ENCODE measurements around the gene ELP2.

The ELP2 gene

DNA sequence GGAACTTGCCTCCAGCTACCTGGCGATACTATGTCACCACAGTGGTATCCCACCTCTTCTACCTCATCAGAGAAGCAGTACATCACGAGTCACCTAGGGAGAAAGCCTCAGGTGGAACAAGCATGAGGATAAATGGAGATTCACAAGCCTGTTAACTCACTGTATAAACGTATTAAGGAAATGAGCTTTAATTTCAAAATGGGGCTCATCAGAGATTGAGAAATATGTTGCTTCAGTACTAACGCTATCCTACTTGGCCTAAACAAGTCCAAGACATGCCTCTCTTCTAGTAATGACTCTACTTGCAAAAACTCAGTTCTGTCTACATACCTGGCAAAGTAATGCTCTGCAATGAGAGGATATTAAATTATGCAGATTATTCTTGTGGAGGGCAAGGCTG lies 4.9 kb upstream of the ELP2 start:
- DNase-seq, result no peak

DNA sequence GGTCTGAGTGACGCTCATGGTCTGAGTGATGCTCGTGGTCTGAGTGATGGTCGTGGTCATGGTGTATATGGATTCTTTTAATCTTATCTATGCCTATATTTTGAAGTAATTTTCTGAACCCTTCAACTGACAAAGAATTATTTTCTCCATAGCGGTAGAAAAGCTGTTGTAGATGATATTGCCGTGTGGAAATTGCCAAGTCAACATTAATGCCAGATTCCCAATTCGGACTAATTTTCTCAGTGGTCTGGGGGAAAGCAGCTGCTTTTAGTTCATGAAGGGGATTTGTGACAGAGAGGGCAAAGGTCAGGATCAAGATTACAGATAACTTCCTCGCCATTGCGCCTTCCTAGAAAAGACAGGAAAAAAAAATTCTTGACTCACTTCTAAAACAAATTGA lies 3.0 kb upstream of the ELP2 start:
- no peak for DNase-seq

DNA sequence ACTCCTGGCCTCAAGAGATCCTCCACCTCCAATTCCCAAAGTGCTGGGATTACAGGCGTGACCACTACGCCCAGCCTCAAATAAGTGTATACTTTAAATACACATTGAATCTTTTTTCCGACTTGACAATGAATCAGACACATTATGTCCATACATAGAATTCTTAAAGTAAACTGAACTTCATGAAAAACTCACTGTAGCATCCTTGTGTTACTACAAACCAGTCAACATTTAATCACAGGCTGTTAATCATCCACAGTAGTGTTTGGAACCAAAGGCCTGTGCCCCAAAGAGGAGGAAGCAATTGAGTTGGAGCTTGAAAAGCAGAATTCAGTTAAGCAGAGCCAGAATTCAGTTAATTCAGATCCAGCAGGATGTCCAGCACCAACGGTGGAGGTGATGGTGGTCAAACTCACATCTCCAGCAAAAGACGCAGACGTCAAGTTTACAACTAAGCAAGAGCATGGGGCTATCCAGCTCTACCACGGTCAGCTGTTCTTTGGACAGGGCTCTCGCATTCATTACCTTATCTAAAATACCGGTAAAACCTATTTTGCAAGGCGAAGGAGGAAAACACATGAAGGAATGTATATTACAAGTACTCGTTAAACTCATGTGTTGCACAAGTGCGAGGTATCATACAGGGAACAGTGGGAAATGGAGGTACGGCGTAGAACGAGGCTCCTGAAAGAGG lies 1.7 kb upstream of the ELP2 start:
- DNase-seq, result no peak

DNA sequence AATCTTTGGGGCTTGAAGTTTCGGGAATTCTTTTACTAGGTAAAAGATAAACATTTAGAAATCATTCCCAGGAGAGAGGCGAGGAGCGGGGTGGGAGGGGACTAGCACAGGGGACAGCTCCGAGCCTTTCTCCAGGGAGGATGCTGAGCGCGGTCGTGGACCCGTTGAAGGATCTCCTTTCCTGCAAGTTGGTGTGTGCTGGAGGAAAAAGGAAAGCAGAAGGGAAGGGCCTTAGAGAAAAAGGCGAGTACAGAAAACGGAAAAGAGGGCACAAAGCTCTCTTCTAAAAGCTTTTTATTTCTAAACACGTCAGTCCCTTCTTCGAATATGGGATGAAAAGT lies 1.2 kb upstream of the ELP2 start:
- DNase-seq, result no peak

DNA sequence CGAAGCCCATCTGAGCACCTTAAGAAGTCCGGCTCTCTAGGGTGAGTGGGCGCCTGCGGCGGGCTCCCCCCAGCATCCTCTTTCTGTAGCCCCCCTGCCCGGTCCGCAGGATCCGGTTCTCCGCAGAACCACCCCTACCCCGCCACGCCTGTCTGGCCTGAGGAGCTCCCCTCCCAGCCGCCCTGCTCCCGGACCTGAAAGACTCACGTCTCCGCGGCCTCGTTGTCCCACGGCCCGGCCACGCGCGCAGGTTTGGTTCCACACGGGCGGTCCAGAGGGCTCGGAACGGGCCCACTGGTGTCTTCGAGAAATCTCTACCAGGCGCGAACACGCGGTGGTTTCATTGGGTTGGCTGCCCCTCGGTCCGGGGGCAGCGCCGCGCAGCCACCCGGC lies 796 bp upstream of the ELP2 start:
- no peak for DNase-seq

DNA sequence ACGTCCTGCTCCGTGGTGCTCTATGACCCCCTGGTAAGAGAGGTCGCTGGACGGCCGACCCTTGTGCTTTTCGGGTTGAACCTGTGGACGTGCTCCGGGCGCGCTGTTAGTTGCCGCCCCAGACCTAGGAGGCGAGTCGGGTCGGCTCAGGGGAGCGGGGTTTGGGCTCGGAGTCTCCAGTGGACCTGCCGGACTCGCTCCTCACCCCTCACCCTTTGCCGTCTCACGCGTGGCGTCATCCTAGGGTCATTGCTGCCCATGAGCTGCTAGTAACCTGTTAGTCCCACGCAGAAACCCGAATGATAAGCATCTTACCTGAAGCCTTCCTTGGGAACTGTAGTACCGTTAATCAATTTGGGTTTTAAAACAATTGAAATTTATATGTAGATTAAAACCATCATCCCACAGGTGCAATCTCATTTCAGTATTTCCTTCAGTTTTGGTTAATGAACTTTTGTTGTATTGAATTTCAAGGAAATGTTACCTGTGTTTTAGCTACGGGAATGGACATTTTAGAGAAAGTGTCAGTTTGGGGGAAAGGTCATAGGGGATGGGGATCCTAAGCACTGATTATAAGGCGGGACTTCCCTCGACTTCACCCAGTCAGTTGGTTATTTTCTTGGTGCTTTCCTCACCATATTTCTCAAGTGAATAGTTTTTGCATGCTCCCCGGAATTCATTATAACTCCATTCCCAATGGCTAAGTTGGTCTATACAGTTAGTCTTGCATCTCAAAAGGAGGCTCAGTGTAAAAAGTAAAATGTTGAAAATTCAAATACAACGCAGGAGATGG lies 536 bp downstream of the ELP2 start:
- peak; percentile 13 for DNase-seq

DNA sequence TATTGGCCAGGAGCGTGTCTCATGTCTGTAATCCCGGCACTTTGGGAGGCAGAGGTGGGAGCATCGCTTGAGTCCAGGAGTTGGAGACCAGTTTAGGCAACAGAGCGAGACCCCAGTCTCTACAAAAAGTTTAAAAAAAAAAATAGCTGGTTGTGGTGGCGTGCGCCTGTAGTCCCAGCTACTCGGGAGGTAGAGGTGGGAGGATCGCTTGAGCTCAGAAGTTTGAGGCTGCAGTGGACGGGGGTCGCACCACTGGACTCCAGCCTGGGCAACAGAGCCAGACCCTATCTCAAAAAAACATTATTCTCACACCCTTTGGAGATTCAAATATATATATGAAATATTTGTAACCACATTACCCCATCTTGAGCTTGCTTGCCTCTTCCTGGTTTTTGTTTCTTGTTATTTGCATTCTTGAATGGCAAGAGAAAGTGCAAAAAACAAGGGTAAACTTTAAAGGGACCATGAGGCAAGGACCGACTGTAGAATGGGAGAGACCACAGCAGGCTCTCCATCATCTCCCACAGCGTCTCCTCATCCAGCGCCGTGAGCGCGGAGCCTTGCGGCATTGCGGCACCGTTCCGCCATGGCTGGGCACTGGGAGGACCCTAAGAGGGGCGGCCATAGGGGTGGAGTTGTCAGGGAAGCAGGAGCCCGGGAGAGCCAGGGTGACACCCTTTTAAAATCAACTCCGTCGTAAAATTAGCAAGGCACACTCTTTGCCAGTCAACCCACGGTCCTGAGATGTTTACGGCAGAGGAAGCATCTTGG lies 1.4 kb downstream of the ELP2 start:
- DNase-seq, result no peak

DNA sequence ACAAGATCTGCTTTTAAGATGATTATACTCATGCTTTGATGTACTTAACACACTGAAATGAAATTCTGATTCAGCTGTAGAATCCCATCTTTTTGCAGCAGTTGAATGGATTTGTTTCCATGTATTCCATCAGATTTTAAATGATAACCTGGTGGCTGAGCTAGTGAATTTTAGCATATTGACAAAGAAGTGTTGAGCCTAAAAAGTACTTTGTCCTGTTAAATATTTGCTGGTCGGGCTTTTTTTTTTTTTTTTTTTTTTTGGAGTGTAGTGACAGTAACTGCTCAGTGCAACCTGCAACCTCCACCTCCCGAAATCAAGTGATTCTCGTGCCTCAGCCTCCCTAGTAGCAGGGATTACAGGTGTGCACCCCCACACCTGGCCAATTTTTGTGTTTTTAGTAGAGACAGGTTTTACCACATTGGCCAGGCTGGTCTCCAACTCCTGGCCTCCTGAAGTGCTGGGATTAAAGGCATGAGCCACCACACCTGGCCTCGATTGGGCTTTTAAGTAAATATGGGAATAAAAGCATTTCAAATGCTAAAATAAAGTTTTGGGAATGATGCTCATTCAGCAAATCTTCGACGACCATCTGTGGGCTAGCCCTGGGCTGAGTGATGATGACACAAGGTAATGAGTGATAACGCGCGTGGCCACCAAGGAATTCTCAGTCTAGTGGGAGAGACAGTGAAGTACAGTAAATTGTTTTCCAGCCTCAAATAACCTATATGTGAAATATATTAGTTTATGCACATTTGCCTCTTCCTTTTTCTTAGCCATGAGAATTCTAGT lies 2.2 kb downstream of the ELP2 start:
- no peak for DNase-seq

DNA sequence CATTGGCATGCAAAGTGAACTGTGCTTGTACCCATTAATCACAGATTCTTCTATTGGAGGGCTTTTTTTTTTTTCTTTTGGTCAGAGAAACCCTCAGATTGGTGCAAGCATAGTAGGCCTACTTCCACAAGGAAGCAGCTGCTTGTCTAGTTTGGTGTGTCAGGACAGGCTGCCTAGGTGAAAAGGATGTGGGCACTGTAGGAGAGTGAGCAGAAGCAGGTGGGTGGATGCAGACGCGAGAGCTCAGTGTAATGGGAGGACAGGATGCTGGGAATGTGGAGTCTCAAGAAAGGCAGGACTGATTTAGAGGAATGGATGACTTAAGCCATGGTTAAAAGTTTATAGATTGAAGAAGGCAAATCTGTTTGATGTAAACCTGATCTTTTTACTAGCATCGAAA lies 3.1 kb downstream of the ELP2 start:
- no peak for DNase-seq

DNA sequence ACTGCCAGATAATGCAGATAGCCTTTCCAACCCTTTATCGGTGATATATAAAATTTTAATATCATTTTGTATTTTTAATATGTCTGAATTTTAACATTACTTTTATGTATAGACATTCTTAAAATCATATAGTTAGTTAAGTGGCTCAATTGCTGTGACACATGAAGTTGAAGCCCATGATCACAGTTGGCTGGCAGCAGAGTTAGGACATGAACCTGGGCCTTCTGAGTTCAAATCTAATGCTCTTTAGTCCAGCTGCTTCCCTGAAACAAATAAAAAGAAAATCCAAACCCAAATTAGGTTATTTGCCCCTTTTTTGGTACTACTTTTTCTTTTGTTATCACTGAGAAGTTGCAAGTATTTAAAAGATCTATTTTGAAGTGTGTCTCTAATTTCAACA lies 5.6 kb downstream of the ELP2 start:
- no peak for DNase-seq

DNA sequence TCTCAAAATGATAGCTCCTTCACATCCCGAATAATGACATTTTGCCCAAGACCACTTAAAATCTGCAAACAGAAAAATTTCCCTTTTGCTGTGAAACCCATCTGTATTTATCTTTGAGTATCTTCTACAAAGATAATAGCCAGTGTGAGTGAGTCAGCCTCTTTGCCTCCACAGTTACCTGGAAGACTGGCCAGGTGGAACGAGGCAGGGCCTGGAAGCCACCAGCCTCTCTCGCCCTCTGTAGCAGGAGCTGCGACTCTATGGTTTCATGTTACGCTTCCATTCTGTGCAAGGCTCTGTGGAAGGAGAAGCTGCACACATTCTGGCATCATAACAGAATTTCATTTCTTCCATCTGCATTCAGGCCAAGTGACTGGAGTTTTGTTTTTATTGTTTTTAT lies 9.5 kb downstream of the ELP2 start:
- no peak for DNase-seq

DNA sequence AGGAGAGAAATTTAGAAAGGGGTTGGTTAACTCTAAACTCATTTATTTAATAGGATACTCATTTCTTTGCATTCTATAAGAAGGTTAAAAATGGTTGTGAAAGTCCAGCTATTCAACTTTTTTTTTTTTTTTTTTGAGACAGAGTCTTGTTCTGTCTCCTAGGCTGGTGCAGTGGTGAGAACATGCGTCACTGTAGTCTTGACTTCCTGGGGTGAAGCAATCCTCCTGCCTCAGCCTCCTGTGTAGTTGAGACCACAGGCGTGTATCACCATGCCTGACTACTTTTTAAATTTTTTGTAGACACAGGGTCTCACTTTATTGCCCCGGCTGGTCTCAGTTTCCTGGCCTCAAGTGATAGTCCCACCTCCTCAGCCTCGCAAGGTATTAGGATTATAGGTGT lies 11.9 kb downstream of the ELP2 start:
- peak; percentile 8 for DNase-seq

DNA sequence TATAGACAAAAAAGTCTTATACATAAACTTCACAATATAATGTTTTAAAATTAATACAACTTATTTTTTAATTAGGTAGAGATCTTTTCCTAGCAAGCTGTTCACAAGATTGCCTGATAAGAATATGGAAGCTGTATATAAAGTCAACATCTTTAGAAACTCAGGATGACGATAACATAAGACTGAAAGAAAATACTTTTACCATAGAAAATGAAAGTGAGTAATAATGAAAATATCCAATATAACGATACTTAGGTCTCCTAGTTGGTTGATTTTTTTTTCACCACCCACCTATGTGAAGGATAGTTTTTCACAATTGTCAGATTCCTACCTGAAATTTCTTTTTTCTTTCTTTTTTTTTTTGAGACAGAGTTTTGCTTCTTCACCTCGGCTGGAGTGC lies 13.1 kb downstream of the ELP2 start:
- no peak for DNase-seq

DNA sequence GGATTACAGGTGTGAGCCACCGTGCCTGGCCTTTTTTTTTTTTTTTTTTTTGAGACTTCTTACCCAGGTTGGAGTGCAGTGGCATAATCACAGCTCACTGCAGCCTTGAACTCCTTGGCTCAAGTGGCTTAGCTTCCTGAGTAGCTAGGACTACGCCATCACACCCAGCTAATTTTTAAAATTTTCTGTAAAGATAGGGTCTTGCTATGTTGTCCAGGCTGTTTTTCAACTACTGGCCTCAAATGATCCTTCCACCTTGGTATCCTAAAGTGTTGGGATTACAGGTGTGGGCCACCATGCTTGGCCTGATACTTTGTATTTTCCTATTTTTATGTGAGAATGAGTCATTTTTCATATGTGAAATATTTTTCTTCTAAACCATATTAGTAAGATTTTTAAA lies 13.7 kb downstream of the ELP2 start:
- no peak for DNase-seq

DNA sequence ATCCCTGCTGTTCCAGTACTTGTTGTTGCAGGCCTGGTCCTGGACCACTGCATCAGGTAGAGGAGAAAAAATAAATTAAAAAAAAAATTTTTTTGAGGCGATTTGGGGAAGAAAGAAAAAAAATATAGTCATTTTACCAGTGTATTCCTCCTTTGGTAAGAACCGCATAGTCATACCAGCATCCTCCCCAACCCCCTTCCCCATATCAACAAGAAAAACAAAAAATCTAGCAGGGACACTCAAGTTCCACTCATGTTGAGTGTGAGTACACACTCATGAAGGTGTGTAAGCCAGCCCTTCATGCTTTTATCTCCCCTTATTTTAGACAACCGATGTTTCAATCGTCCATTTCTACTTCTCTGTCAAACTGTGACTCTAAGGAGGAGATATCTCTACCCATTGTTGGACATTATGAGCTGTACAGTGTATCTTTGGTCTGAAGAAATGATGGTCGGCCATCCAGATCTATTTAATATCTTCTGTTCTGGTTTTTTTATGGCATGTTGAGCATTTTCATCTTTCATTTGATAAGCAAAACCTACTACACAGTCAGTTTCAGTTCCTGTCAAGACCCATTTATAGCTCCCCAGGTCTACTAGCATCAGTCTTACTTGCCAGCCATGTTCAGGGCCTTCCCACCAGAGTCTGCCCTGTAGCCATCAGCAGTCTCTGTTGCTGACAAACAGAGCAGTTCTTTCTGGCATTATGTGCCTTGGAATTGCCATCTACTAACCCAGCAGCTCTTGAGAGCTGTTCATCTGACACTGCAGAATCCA lies 20.0 kb downstream of the ELP2 start:
- no peak for DNase-seq

DNA sequence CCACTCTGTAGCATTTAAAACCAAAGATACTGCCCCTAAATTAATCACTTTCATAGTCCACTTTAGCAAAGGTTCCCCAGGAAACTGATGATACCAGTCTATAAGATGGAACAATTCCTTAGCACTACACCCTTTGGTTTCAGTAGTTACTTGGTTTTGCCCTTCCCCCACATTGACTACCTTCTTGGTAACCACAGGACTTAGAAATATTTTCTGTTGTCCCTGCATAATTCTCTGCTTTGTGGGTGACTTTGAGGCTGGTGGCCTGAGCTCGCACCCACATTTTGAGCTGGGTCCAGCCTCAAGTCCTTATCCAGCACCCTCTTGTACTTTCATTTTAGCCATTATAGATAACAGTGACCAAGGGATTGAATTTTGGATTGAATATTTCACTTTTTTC lies 23.1 kb downstream of the ELP2 start:
- DNase-seq, result no peak

DNA sequence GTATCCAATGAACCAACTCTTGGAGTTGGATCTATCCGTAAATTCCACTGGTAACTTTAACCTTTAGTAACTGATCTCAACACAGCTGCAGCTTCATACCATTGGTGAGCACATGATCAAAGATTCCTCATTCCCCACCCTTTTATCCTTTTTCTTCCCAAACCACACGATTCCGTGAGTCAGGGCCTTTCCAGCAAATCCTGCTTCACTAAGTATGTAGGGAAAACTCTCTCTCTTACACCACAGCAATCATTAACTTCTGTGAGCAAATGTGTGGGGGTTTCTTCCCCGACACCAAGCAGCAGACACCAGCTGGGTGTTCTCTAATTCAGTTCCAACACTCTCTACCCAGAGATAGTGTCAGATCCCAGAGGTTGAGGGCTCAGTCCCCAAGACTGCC lies 23.5 kb downstream of the ELP2 start:
- no peak for DNase-seq

DNA sequence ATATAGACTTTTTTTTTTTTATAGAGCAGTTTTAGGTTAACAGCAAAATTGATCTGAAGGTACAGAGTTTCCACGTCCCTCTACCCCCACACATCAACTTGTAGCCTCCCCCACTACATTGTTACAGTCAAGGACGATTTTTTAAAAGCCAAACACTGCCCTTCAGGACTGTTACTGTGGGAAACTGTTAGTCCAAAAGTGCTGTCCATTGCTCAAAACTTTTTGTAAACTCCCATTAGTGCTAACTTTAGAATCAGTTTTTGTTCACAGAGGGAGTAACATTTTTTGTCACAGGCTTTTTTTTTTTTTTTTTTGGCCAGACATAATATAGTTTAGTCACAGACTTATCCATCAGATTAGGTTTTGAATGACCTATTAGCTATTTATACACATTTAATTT lies 24.1 kb downstream of the ELP2 start:
- no peak for DNase-seq

DNA sequence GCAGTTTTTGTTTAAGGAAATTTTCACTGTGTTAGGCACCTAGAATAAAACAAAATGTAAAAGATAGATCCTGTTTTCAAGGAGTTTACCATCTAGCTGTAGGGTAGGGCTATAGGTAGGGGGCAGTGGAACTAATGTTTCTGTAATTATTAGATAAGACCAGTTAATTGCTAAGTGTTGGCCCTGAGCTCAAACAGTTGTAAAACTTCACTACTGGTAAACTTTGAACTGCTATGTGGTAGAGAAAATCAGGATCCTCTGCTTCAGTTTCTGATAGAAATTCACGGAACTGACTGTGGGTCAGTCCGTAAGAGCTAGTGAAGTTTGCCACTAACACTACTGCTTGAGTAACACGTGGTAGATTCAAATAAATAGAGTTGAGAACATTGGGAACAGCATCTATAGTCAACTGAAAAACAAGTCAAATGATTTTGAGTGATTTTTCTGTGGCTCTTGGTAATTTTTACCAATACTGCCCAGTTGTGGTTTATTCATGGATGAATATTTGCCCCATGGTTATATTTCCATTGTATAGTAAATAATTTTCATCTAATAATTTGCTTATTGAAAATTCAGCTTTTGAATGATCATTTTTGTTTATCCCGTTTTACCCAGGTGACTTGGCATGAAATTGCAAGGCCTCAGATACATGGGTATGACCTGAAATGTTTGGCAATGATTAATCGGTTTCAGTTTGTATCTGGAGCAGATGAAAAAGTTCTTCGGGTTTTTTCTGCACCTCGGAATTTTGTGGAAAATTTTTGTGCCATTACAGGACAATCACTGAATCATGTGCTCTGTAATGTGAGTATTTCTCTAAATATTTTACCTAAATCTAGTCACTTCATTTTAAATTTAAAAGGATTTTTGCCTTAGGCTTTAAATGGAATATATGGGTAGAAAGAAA lies 26.4 kb downstream of the ELP2 start:
- no peak for DNase-seq

DNA sequence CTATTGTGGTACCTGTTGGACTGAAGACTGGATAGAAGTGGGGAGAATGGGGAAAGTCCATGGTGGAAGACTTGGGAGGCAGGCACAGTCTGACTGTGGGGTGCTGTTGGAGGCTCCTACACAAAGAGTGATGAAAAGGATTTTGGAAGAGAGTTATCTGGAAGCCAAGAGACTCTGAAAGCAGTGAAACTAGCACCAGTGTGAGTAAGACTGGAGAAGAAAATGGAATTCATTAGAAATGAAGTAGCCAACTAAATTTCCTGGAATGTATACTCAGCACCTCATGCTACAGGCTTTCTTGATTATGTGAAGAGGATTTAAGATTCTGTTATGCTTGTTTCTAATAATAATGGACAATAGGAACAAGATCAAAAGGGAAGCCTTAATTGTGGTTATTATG lies 27.7 kb downstream of the ELP2 start:
- DNase-seq, result no peak

DNA sequence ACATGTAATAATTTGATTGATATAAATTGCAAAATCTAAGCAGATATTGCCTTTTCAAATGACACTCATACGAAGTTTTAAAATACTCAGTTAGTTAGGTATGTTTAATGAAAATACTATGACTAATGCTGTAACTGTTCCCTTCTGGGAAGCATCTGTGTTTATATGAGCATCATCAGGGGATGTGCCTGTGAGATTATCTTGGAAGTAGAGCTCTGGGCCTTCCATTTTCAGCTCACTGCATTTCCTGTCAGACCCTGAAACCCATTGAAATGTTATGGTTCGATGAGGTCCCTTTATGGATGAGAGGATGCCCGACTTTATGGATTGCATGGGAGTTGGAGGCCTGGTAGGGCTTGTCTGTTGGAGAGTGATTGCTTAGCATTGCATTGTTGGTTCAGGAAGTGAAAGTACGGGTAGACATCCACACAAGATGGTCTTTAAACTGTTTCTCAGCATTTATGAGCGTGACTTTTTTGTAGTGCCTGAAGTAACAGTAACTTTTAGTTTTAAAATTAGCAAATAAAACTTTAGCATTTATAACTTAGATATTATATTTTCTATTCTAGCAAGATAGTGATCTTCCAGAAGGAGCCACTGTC lies 28.7 kb downstream of the ELP2 start:
- no peak for DNase-seq
